SKM-1 treated with dmso at 0.1 percent for 144 hours (cell line): ENCODE measurements around the gene PLD3.
"Not testable (repeated sequence)": the region's sequence is repeated elsewhere in the genome, so short reads cannot be mapped to it uniquely, and the experiment has no call there.

Experiments used
- DNase-seq: peaks from one replicate; lab custom pipeline; 2025; ENCODE audit not compliant: unreplicated experiment; lab: John Stamatoyannopoulos, UW

Gene PLD3

GRCh38 chr19:40387155-40387554, 38.7 kb downstream of the PLD3 start:
- no peak for DNase-seq

DNA sequence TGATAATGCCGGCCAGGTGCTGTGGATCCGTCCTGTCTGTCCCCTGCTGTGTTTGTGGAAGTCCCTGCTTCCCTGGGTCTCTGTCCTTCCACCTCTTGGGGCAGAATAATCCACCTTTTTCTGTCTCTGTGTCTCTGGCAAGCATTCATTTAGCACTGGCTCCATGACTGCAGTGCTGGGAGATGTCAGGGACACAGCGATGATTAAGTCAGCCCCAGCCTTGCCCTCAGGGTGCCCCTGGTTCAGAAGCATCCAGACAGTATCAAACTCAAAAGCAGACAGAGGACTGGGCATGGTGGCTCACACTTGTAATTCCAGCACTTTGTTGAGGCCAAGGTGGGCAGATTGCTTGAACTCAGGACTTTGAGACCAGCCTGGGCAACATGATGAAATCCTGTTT, 40.0 kb downstream of the PLD3 start:
- no peak for DNase-seq

DNA sequence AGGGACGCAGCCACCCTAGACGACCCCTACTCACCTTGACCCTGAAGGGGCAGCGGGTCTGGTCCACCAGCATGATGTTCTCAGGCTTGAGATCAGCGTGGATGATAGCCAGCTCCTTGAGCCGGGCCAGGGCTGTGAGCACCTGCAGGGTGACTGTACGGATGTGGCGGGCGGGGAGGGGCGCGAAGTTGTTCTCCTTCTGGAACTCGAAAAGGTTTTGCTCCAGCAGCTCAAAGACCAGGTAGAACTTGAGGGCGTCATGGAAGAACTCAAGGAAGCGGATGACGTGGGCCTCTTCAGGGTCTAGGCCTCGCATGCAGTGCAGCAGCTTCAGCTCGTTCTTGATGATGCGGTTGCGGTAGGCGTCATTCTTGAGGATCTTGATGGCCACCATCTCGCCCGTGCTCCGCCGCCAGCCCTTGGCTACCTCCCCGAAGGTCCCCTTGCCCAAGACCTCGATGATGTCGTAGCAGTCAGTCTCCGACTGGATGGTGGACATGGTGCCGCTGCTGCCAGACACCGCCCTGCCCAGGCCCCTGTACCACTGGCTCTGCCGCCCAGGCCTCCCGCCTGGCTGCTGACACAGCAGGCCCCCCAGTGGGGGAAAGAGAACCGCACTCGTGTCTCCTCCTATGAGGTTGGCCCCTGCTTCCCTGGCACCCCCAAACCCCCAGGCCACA, 41.0 kb downstream of the PLD3 start:
- no peak for DNase-seq

DNA sequence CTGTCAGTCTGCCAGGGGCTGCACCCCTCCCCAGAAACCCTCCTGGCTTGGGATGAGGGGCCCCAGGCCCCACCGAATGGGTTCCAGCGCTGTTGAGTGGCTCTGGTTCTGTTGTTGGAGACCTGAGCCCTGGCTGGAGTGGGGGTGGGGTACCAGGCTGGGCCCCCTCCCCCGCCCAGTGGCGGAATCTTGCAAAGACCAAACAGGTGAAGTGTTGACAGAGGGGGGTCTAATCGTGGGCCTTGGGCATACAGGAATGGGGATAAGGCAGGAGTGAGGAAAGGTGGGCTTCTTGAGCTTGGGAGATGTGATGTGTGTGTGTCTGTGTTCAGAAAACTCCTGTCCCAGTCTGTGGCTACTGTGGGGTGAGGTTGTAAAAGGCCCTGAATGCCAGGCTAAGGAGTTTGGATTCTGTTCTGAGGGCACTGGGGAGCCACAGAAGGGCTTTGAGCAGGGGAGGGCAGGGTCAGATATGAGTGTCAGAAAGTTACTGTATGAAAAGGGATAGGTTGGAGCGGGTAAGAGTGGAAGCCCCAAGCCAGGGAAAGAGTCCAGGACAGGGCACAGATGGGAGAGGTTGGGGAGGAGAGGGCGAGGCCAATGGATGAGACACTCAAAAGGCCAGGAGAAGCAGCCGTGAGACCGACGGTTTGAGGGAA, 41.7 kb downstream of the PLD3 start, which contains the start of gene HIPK4:
HIPK4 (minus strand) TSS at position 98 of the 659 bp plus-strand sequence. CDS start 279 bp downstream, outside the sequence.
- no peak for DNase-seq

GRCh38 chr19:40392123-40392522, 43.6 kb downstream of the PLD3 start:
- no peak for DNase-seq

DNA sequence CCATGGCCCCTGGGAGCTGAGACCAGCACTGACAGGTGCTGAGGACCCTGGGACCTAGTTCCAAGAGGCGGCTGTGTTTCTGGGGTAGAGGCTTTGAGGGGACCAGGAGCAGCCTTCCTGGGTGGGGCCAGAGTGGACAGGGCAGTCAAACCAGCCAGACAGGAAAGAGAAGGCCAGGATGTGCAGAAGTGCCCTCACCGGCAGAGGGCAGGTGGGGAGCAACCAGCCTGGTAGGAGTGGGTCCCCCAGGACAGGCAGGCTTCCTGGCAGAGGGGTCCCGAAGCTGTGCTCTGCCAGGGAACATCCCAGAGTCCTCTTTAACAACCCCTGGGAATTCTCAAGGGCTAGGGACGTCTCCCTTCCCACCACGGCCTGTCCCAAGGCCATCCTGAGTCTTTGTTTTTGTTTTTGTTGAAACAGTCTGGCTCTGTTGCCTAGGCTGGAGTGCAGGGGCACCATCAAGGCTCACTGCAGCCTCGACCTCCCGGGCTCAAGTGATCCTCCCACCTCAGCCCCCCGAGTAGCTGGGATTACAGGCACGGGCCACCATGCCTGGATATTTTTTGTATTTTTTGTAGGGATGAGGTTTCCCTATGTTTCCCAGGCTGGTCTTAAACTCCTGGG, 44.5 kb downstream of the PLD3 start:
- no peak for DNase-seq

DNA sequence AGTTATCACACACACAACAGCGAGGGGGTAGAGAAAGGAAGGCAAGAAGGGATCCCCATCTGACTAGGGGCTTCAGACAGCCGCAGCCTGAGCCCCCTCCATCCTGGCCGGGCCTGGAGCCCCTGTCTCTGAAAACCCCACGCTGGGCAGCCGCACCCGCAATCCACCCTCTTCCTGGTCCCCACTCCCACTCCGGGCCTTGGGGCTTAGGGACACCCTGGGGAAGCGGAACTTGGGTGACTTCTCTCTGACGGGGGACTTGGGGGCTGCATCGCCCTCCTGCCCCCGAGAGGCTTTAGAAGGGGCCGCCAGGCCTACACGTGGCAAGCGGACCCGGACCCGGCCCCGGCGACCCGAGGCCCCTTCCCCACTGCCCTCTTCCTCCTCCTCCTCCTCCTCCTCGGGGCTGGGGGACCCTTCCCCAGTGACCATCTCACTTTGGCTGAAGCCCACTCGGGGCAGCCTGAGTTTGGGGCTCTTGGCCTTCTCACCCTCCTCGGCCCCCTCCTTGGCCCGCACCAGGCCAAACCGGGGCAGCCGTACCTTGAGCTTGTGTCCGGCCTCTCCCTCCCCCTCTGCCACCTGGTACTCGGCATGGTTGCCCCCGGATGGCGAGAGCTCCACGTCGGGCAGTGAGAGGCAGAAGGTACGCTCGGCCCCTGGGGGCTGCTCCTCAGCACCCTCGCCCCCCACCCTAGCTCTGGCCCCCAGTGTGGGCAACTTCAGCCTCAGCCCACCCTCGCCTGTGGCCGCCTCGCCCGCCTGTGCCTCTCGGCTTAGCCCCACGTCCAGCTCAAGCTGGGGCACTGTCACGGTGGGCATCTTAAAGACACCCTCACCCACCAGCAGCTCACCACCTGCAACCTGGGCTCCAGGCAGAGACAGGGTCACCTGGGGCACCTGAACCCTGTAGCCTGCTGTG, 45.7 kb downstream of the PLD3 start:
- DNase-seq = no peak

GRCh38 chr19:40394816-40395210, 46.3 kb downstream of the PLD3 start:
- no peak for DNase-seq

DNA sequence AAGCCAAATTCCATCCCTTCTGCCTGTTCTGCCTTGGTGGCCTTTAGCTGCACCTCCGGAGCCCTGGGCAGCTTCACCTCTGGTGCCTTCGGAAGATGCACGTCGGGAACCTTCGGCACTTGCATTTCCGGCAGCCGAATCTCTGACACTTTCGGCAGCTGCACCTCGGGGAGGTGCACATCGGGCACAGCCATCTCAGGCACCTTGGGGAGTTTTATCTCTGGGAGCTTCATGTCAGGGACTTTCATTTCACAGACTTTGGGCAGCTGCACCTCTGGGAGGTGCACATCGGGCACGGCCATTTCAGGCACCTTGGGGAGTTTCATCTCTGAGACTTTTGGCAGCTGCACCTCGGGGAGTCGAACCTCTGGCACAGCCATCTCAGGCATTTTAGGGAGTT, 47.5 kb downstream of the PLD3 start:
- DNase-seq = no peak

GRCh38 chr19:40396886-40397567, 48.5 kb downstream of the PLD3 start:
- DNase-seq = no peak

GRCh38 chr19:40397568-40397906, 49.0 kb downstream of the PLD3 start:
- no peak for DNase-seq

DNA sequence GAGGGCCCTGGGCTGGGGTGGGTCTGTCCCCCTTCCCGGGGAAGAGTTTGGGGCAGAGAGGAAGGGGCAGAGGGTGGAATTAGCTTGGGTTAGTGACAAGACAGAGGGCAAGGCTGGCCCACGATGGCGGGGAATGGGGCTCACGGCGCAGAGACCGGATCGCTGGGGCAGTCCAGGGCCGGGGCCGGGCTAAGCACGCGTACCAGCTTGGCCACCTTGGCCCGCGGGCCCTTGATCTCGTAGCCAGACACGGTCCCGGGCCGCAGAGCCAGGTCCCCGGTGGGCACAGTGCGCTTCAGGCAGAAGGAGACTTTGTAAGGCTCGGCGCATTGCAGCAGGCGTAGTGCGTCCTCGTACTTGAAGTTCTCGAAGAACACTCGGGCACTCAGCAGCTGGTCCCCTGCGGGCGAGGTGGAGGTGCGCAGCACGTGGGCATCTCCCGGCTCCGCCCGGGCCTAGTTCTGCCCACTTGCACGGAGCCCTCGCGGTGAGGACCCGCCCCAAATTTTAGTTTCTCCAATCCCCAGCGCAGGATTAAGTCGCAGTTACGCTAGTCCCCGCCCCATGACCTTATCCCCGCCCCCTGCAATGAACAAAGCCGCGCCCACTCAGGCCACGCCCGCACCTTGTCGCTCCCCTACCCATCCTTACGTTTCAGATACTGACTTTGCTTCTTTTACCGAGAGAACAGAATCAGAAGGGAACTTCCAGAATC, 50.1 kb downstream of the PLD3 start:
- no peak for DNase-seq

- no peak for DNase-seq
Measured at GRCh38 chr19:40400559-40400958, 52.1 kb downstream of the PLD3 start.

- peak; percentile 87 for DNase-seq
Measured at GRCh38 chr19:40403262-40403984, 54.9 kb downstream of the PLD3 start.

GRCh38 chr19:40407714-40408597, 59.5 kb downstream of the PLD3 start:
- no peak for DNase-seq

GRCh38 chr19:40408598-40408925, 60.1 kb downstream of the PLD3 start:
- not testable (repeated sequence) for DNase-seq

- no peak for DNase-seq
Measured at GRCh38 chr19:40410030-40410389, 61.5 kb downstream of the PLD3 start.

GRCh38 chr19:40411125-40411842, 62.8 kb downstream of the PLD3 start:
- DNase-seq = no peak
